A549 (cell line): Measurements from ENCODE around the gene HES3.

ENCODE experiments used
- CHD4 ChIP-seq: fragments of 200-600 bp; sonication (generic); IDR thresholded peaks from 2 replicates; pipeline ENCODE4 v1.6.1; 2016; ENCODE audit warnings: antibody characterized with exemption, mild to moderate bottlenecking, borderline replicate concordance
- CTCF ChIP-seq: fragments of >200 bp; sonication (Bioruptor Twin); formaldehyde crosslinking; IDR thresholded peaks from 3 replicates; pipeline ENCODE4 v1.5.1; 2016
- MAX ChIP-seq: IDR thresholded peaks from 2 replicates; pipeline ENCODE4 v1.6.1; 2012

- TF ChIP-seq CHD4 = no peak
- no peak for TF ChIP-seq MAX
- no peak for TF ChIP-seq CTCF
Observed at GRCh38 chr1:6265151-6265550, 21.2 kb downstream of the HES3 start.
